GM06990 (cell line): Measurements from ENCODE around the gene ADAP1.

ENCODE experiments used
- DNase-seq: peaks from one replicate; pipeline ENCODE4 v3.0.0-alpha.2; 2011; ENCODE audit not compliant: insufficient read length; ENCODE audit errors: extremely low read depth
- H3K27me3 ChIP-seq: replicated peaks from 2 replicates; pipeline ENCODE4 v1.6.0; 2011; ENCODE audit warnings: low read length; ENCODE audit not compliant: control insufficient read depth, insufficient read depth
- H3K36me3 ChIP-seq: 2 replicates; pipeline ENCODE4 v1.5.1; 2011; ENCODE audit warnings: low read length; ENCODE audit not compliant: control insufficient read depth, insufficient read depth
- H3K4me3 ChIP-seq: replicated peaks from 2 replicates; pipeline ENCODE4 v1.5.1; 2011; ENCODE audit warnings: low read depth, mild to moderate bottlenecking, control low read depth, low read length
- TF ChIP-seq, protein P1 (sequence below): IDR thresholded peaks from 2 replicates; pipeline ENCODE4 v1.5.1; 2011; ENCODE audit warnings: low read length, control low read depth, mild to moderate bottlenecking, inconsistent platforms; ENCODE audit not compliant: insufficient read depth, poor library complexity, severe bottlenecking

The ADAP1 gene

DNA sequence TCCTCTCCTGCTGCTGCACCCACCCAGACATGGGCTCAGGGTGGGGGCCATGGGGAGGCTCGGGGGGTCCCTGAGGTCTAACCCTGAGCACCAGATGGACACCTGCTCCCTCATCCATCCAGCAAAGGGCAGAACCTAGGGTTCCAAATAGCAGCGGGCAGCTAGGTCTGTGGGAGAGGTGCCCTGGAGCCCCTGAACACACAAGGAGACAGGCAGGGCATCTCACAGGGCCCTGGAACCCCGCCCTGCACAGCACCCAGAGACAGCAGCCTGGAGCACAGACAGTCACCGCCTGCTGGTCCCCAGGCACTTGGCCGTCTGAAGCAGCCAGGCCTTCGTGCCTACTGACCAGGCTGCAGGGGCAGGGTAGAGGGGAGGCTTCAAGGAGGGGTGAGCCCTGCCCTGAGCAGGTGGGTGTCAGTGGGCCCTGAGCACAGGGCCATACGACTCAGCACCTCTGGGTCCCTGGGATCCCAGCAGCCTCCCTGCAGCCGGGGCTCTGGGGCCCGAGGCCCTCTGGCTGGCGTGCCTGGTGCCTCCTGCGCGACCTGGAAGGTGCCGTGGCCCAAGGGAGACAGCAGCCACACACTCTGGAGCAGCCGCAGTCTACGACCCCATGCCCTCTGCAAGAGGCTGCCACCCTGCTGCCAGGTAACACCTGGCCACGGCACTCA, 39.8 kb downstream of the ADAP1 start:
- Histone ChIP-seq H3K27me3 (no peaks in the 10 kb centered on the region), H3K36me3 (peaks cover 1% of the 10 kb centered on the region; the same call in 1 of the 2 replicates), H3K4me3 (no peak overlapping the region)
- TF ChIP-seq, protein P1, sequence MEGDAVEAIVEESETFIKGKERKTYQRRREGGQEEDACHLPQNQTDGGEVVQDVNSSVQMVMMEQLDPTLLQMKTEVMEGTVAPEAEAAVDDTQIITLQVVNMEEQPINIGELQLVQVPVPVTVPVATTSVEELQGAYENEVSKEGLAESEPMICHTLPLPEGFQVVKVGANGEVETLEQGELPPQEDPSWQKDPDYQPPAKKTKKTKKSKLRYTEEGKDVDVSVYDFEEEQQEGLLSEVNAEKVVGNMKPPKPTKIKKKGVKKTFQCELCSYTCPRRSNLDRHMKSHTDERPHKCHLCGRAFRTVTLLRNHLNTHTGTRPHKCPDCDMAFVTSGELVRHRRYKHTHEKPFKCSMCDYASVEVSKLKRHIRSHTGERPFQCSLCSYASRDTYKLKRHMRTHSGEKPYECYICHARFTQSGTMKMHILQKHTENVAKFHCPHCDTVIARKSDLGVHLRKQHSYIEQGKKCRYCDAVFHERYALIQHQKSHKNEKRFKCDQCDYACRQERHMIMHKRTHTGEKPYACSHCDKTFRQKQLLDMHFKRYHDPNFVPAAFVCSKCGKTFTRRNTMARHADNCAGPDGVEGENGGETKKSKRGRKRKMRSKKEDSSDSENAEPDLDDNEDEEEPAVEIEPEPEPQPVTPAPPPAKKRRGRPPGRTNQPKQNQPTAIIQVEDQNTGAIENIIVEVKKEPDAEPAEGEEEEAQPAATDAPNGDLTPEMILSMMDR, result no peak
- no peak for DNase-seq

DNA sequence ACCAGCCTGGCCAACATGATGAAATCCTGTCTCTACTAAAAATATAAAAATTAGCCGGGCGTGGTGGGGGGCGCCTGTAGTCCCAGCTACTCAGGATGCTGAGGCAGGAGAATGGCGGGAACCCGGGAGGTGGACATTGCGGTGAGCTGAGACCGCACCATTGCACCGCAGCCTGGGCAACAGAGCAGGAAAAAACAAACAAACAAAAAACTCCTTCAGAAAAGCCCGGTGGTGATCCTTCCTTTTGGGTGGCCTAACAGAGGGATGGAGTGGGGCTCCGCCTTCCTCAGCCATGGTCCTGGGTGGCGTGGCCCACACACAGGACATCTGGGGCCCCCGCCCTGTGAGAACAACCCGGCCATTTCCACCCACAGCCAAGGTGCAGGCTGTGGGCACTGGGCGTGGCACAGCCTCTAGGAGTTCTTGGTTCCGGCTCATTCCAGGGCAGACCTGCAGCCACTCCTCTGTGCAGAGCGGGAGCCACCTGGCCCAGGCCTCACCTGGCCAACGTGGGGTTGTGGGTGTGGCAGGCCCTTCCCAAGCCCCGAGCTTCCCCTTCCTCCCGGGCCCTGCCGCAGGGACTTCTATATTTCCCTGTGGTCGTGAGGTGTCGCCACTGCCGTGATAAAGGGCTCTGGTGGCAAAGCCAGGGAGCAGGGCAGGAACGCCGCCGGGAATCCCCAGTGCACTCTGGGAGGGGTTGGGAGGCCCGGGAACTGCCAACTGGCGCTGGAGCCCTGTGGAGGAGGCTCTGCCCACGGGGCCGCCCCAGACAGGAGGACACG, 40.6 kb downstream of the ADAP1 start:
- no peak for DNase-seq
- Histone ChIP-seq H3K36me3 (no peaks in the 10 kb centered on the region; the same call in 1 of the 2 replicates), H3K27me3 (no peaks in the 10 kb centered on the region), H3K4me3 (no peak overlapping the region)
- TF ChIP-seq, protein P1, result no peak

DNA sequence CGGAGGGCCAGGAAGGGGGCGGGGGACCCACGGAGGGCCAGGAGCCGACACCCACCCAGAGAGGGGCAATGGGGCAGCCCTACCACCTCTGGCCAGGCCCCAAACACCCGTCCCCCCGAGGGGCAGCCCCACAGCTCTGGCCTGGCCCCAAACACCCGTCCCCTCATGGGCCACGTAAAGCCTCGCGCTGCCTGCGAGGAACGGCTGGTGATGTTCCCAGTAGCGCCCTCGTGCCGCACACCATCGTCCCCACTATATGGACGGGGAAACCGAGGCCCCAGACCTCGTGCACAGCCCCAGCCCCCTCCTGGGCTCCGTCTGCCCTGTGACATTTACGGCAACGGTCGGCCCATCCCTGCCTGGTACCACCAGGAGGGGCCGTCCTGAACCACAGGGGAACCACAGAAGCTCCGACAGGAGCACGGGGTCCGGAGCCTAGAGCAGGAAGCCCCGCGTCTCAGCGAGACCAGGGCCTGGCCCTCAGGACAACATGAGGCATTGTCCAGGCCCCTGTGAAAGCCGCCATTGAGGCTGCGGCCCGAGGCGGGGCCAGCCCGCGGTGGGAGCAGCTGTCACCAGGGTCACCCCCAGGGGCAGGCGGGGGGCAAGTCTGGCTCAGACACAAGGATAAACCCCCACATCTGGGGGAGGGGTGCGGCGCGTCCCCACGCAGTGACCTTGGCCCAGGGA, 42.5 kb downstream of the ADAP1 start:
- Histone ChIP-seq H3K27me3 (no peaks in the 10 kb centered on the region), H3K4me3 (no peak overlapping the region), H3K36me3 (no peaks in the 10 kb centered on the region; the same call in 1 of the 2 replicates)
- no peak for DNase-seq
- TF ChIP-seq, protein P1, result no peak

DNA sequence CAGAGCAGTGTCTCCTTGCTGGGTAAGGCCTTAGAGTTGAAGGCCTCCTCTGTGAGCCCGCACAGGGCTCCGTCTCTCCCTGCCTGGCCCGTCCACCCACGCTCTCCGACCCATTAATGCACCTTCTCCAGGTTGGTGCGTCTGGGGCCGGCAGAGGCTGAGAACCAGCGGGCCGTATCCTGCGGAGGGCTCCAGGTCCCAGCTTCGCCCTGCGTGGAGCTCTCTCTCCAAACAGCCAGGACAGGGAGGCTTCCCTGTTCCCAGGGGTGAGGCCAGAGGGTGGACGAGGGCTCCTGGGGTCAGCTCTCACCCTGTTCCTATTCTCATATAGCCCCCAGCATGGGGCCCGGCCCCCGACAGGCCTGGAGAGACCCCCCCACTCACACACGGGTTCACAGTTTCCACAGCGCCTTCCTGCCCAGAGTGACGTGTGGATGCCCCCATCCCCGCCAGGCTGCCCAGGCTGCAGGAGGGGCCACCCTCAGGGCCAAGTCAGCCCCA, 43.5 kb downstream of the ADAP1 start:
- Histone ChIP-seq H3K27me3 (no peaks in the 10 kb centered on the region), H3K36me3 (no peaks in the 10 kb centered on the region; the same call in 1 of the 2 replicates), H3K4me3 (no peak overlapping the region)
- TF ChIP-seq, protein P1, result no peak
- no peak for DNase-seq

DNA sequence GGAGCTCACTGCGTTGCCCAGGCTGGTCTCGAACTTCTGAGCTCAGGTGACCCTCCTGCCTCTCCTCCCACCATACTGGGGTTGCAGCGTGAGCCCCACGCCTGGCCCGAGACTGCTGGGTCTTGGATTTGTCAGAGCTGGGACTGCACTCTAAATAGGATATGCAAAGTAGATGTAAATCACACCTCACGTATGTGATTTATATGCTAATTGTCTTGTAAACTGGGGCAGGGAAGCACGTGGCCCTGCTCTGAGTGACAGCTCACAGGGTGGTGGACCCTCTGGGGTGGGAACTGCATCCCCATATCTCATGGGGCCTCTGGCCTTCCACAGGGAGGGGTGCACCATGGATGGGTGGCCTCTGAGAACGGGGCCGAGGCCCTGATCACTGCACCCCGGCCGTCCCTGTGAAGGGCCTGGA, 44.0 kb downstream of the ADAP1 start:
- DNase-seq, result no peak
- Histone ChIP-seq H3K27me3 (no peaks in the 10 kb centered on the region), H3K36me3 (no peaks in the 10 kb centered on the region; the same call in 1 of the 2 replicates), H3K4me3 (no peak overlapping the region)
- TF ChIP-seq, protein P1, result no peak
